H1 (cell line): ENCODE results near the gene C19orf47. TPM values are rescaled to one million over a fixed set of nuclear protein-coding genes. Genes with fewer than 3 reads are reported as not detected.

Experiments used
- CTCF ChIA-PET: fragments of 300-600 bp; sonication (Branson Sonifier 250); formaldehyde crosslinking; loops from one replicate; lab custom pipeline; 2021; ENCODE audit not compliant: partially characterized antibody; lab: Charles Lee
- POLR2A ChIA-PET: fragments of 300-600 bp; sonication (Branson Sonifier 250); formaldehyde crosslinking; loops from one replicate; lab custom pipeline; 2021; ENCODE audit warnings: inconsistent platforms; ENCODE audit not compliant: partially characterized antibody; lab: Charles Lee
- DNase-seq, 2 experiments: peaks; one replicate each; pipeline versions ENCODE4 v3.0.0 to v3.0.0-alpha.2; 2010 to 2022; ENCODE audit warnings: low spot score in 2 of 2, low read depth in 1 of 2, mixed read lengths in 1 of 2
- FAIRE-seq: peaks from 2 replicates; lab custom pipeline; 2011; peaks lifted over from hg19 to GRCh38; lab: Jason Lieb, UNC
- H2AFZ ChIP-seq: 2 replicates; pipeline ENCODE4 v1.8.1; 2012; ENCODE audit warnings: low read length, inconsistent platforms
- H2AK5ac ChIP-seq: 2 replicates; pipeline ENCODE4 v1.6.1; 2013; ENCODE audit warnings: low read depth, low read length
- H2BK120ac ChIP-seq: replicated peaks from 2 replicates; pipeline ENCODE3; 2013; ENCODE audit warnings: low read depth, low read length, inconsistent platforms
- H2BK12ac ChIP-seq: 2 replicates; pipeline ENCODE4 v1.6.1; 2013; ENCODE audit warnings: low read depth, low read length
- H2BK15ac ChIP-seq: 2 replicates; pipeline ENCODE4 v1.6.1; 2013; ENCODE audit warnings: low read length
- H2BK20ac ChIP-seq: 2 replicates; pipeline ENCODE4 v1.6.1; 2013; ENCODE audit warnings: low read length
- H2BK5ac ChIP-seq: 2 replicates; pipeline ENCODE4 v1.6.1; 2013; ENCODE audit warnings: low read depth, low read length
- H3K14ac ChIP-seq: 2 replicates; pipeline ENCODE4 v1.6.1; 2013; ENCODE audit warnings: inconsistent platforms; ENCODE audit not compliant: insufficient read length
- H3K18ac ChIP-seq: 2 replicates; pipeline ENCODE4 v1.6.1; 2013; ENCODE audit warnings: low read length; ENCODE audit errors: extremely low read depth
- H3K23ac ChIP-seq: 2 replicates; pipeline ENCODE4 v1.6.1; 2013; ENCODE audit warnings: inconsistent platforms; ENCODE audit not compliant: insufficient read length
- H3K23me2 ChIP-seq: 2 replicates; pipeline ENCODE4 v1.6.1; 2013; ENCODE audit warnings: low read depth, low read length
- H3K27ac ChIP-seq: 2 replicates; pipeline ENCODE4 v1.6.1; 2011; ENCODE audit warnings: low read depth, low read length, inconsistent platforms
- H3K27me3 ChIP-seq, 4 experiments: replicated peaks in 1 of 4; 1 replicate in 1 of 4; 2 replicates in 3 of 4; pipeline versions ENCODE4 v1.6.1 to v1.8.1; 2011 to 2013; ENCODE audit warnings: low read length in 3 of 4, mild to moderate bottlenecking in 3 of 4, inconsistent platforms in 2 of 4, mixed read lengths in 2 of 4, moderate library complexity in 1 of 4; ENCODE audit not compliant: control insufficient read depth in 3 of 4, insufficient read depth in 3 of 4; ENCODE audit errors: extremely low read depth in 1 of 4
- H3K36me3 ChIP-seq, 4 experiments: 2 replicates each; pipeline versions ENCODE4 v1.6.1 to v1.8.1; 2011 to 2013; ENCODE audit warnings: mild to moderate bottlenecking in 4 of 4, low read length in 3 of 4, moderate library complexity in 2 of 4, control low read depth in 1 of 4, inconsistent platforms in 1 of 4; ENCODE audit not compliant: insufficient read depth in 4 of 4, control insufficient read depth in 2 of 4
- H3K4ac ChIP-seq: replicated peaks from 2 replicates; pipeline ENCODE3; 2013; ENCODE audit warnings: low read length, low read depth, mixed read lengths, inconsistent platforms; ENCODE audit not compliant: insufficient read length
- H3K4me1 ChIP-seq, 4 experiments: replicated peaks in 1 of 4; 1 replicate in 1 of 4; 2 replicates in 3 of 4; pipeline versions ENCODE4 v1.6.1 to v1.8.1; 2011 to 2013; ENCODE audit warnings: low read length in 3 of 4, inconsistent platforms in 2 of 4, mixed read lengths in 1 of 4; ENCODE audit not compliant: insufficient read depth in 4 of 4, control insufficient read depth in 3 of 4
- H3K4me2 ChIP-seq, 2 experiments: 2 replicates each; pipeline versions ENCODE4 v1.6.1 to v1.8.1; 2011 to 2013; ENCODE audit warnings: low read depth in 2 of 2, low read length in 2 of 2, control low read depth in 1 of 2, inconsistent platforms in 1 of 2, mild to moderate bottlenecking in 1 of 2; ENCODE audit not compliant: insufficient read depth in 1 of 2
- H3K4me3 ChIP-seq, 4 experiments: fragments of 200-600, 300-600 bp in 1 of 4; sonication (generic), shearing (Covaris generic), sonication (Bioruptor Twin) in 1 of 4; 2 replicates each; pipeline versions ENCODE4 v1.5.1 to v1.8.1; 2011 to 2016; ENCODE audit warnings: low read length in 4 of 4, low read depth in 3 of 4, control low read depth in 2 of 4, inconsistent platforms in 2 of 4, mild to moderate bottlenecking in 2 of 4, mixed read lengths in 1 of 4, moderate library complexity in 1 of 4; ENCODE audit not compliant: insufficient read depth in 2 of 4; ENCODE audit errors: extremely low read depth in 1 of 4
- H3K56ac ChIP-seq: replicated peaks from 2 replicates; pipeline ENCODE3; 2013; ENCODE audit warnings: low read depth, mild to moderate bottlenecking, mixed read lengths, low read length, inconsistent platforms; ENCODE audit not compliant: insufficient read length
- H3K79me1 ChIP-seq: 2 replicates; pipeline ENCODE4 v1.6.1; 2013; ENCODE audit warnings: low read depth, low read length, control low read depth
- H3K79me2 ChIP-seq, 2 experiments: 2 replicates each; pipeline versions ENCODE4 v1.6.1 to v1.8.1; 2012 to 2013; ENCODE audit warnings: low read length in 2 of 2, mild to moderate bottlenecking in 2 of 2, inconsistent platforms in 1 of 2; ENCODE audit not compliant: insufficient read depth in 2 of 2, control insufficient read depth in 1 of 2
- H3K9ac ChIP-seq, 4 experiments: replicated peaks in 1 of 4; 1 replicate in 1 of 4; 2 replicates in 3 of 4; pipeline versions ENCODE4 v1.6.1 to v1.8.1; 2011 to 2013; ENCODE audit warnings: low read depth in 3 of 4, low read length in 3 of 4, control low read depth in 2 of 4, mild to moderate bottlenecking in 2 of 4, moderate library complexity in 2 of 4, inconsistent platforms in 1 of 4; ENCODE audit errors: extremely low read depth in 1 of 4
- H3K9me3 ChIP-seq, 2 experiments: 2 replicates each; pipeline versions ENCODE4 v1.6.1 to v1.8.1; 2012 to 2013; ENCODE audit warnings: mild to moderate bottlenecking in 2 of 2, moderate library complexity in 2 of 2, control low read depth in 1 of 2, inconsistent platforms in 1 of 2, low read depth in 1 of 2, low read length in 1 of 2, mixed read lengths in 1 of 2; ENCODE audit not compliant: insufficient read depth in 2 of 2
- H4K20me1 ChIP-seq, 2 experiments: replicated peaks in 1 of 2; 2 replicates each; pipeline versions ENCODE3 to v1.8.1; 2011 to 2013; ENCODE audit warnings: inconsistent platforms in 2 of 2, low read length in 2 of 2, mild to moderate bottlenecking in 1 of 2; ENCODE audit not compliant: insufficient read depth in 2 of 2, control insufficient read depth in 1 of 2
- H4K5ac ChIP-seq: 2 replicates; pipeline ENCODE4 v1.6.1; 2013; ENCODE audit warnings: low read length, low read depth, mixed read lengths, inconsistent platforms; ENCODE audit not compliant: insufficient read length
- H4K8ac ChIP-seq: 2 replicates; pipeline ENCODE4 v1.8.0; 2013; ENCODE audit warnings: mild to moderate bottlenecking, moderate library complexity, low read length, inconsistent platforms; ENCODE audit not compliant: insufficient read depth; ENCODE audit errors: extremely low read depth
- H4K91ac ChIP-seq: replicated peaks from 2 replicates; pipeline ENCODE3; 2013; ENCODE audit warnings: low read length, mixed read lengths, inconsistent platforms; ENCODE audit not compliant: insufficient read length
- BACH1 ChIP-seq: IDR thresholded peaks from 2 replicates; pipeline ENCODE4 v1.6.1; 2012; ENCODE audit warnings: low read length, improper control_type of control experiment
- CBX5 ChIP-seq: fragments of 300-800, 300-1000 bp; sonication (generic); IDR thresholded peaks from 2 replicates; pipeline ENCODE4 v1.7.1; 2016; ENCODE audit warnings: antibody characterized with exemption, low read length, low read depth
- CBX8 ChIP-seq: fragments of 300-800, 300-1000 bp; sonication (generic); IDR thresholded peaks from 2 replicates; pipeline ENCODE4 v1.7.1; 2016; ENCODE audit warnings: low read depth, low read length, borderline replicate concordance
- CREB1 ChIP-seq: IDR thresholded peaks from 2 replicates; pipeline ENCODE4 v1.6.1; 2012; ENCODE audit warnings: inconsistent platforms
- GTF2F1 ChIP-seq: IDR thresholded peaks from 2 replicates; pipeline ENCODE4 v1.6.1; 2012; ENCODE audit warnings: low read depth, low read length, improper control_type of control experiment, borderline replicate concordance
- JUND ChIP-seq: IDR thresholded peaks from 2 replicates; pipeline ENCODE4 v1.6.1; 2011; ENCODE audit warnings: mild to moderate bottlenecking, improper control_type of control experiment, low read length
- KDM1A ChIP-seq: fragments of 200-600, 300-600 bp; sonication (generic); IDR thresholded peaks from 2 replicates; pipeline ENCODE4 v1.7.1; 2016; ENCODE audit warnings: mild to moderate bottlenecking, low read length, borderline replicate concordance
- RFX5 ChIP-seq: IDR thresholded peaks from 2 replicates; pipeline ENCODE4 v1.6.1; 2011; ENCODE audit warnings: low read depth, low read length, improper control_type of control experiment, borderline replicate concordance
- TAF1 ChIP-seq: IDR thresholded peaks from 2 replicates; pipeline ENCODE4 v1.6.1; 2011; ENCODE audit warnings: mild to moderate bottlenecking, low read depth, low read length
- TEAD4 ChIP-seq: IDR thresholded peaks from 2 replicates; pipeline ENCODE4 v1.6.1; 2012; ENCODE audit warnings: low read depth, low read length, inconsistent platforms, mixed read lengths
- WGBS, 2 experiments: shearing (Covaris generic) in 1 of 2; methylation state at CpG; one replicate each; pipeline versions ENCODE4 v1.1.6 to v1.1.7; 2013 to 2015; ENCODE audit warnings: low lambda C conversion rate in 2 of 2, mixed read lengths in 2 of 2, inconsistent platforms in 1 of 2, low coverage in 1 of 2, missing lambda C conversion rate in 1 of 2; ENCODE audit not compliant: insufficient replicate concordance in 2 of 2, insufficient coverage in 1 of 2, insufficient read length in 1 of 2; ENCODE audit errors: extremely low coverage in 1 of 2, missing lambda C conversion rate in 1 of 2; 5-methylcytosine and 5-hydroxymethylcytosine counted together
- polyA plus RNA-seq, 7 experiments: library from polyadenylated mRNA; depleted of rRNA in 3 of 7; stranded (reverse) in 5 of 7; unstranded in 2 of 7; fragments of >200 nt in 5 of 7; fragments of 200-250 nt in 2 of 7; gene quantifications; 1 replicate in 5 of 7; 2 replicates in 1 of 7; 4 replicates in 1 of 7; pipeline versions ENCODE4 v1.2.1 to v1.2.3, GENCODE V29; 2011 to 2013; ENCODE audit warnings: missing spikeins in 2 of 7, mixed read lengths in 2 of 7
- total RNA-seq: library from RNA; stranded (reverse); fragmentation: NEBNext Ultra II Directional; extraction: Animal tissue kit (Norgen Biotek cat#: 25700); gene quantifications from 2 replicates; pipeline ENCODE4 v1.2.1, GENCODE V29; 2021

Gene C19orf47
- total and polyA plus RNA-seq, 2 of the 8 experiments (the other 6 are each of a cell fraction or from before 2014, with no cell fraction given), result 17.8 to 27.3 TPM

DNA sequence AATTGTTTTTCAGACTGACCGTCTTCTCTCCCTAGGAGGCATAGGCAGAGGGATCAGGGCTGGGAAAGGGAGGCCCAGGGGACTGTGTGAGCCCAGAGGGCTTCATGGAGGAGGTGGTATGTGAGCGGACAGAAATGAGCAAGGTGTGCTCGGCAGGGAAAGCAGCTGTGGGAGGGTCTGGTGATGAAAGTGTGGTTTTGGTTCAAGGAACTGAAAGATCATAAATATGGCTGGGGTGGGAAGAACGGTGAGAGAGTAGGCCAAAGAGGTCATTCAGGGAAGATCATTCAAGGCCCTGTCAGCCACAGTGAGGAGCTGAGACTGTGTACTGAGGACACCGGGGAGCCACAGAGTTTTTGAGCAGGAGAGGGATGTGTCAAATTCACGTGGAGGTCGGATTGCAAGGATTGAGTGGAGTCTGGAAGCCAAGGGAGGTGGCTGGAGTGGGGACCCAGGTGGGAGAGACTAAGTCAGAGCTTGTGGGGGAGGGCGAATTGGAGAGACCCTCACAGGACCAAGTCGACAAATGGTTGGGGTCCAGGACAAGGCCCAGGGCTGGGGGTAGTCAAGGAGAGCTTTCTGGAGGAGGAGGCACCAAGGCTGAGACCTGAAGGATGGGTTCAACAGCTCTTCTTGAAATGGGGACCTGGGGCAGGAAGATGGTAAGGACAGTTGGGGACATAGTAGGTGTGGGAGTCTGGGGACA, 7.9 kb upstream of the C19orf47 start:
- Histone ChIP-seq H3K9me3 (no peaks in the 10 kb centered on the region), H3K9ac (no peak overlapping the region), H4K91ac (no peak overlapping the region)
- 83% methylated on average over 9 of the region's 9 CpGs; no CpG with 5 or more reads in 1 of the 2 experiments for WGBS, 2 experiments
- TF ChIP-seq TAF1, result no peak
- no peak for TF ChIP-seq BACH1
- TF ChIP-seq JUND, result no peak
- TF ChIP-seq TEAD4, result no peak
- no peak for TF ChIP-seq GTF2F1
- TF ChIP-seq KDM1A, result no peak
- TF ChIP-seq RFX5, result no peak
- TF ChIP-seq CBX8, result no peak
- TF ChIP-seq CBX5, result no peak
- TF ChIP-seq CREB1, result no peak
- TF ChIP-seq, all 59 proteins: peak for 0
- H4K8ac ChIP-seq, result peak overlapping the region; percentile 28; the same call in 1 of the 2 replicates
- H3K4me2 ChIP-seq, result no peak overlapping the region
- CTCF ChIA-PET, result interaction anchor here (0.6 to 1.9 kb wide), 7 partner anchors 10 to 139 kb away, joined by 3 to 6 read pairs (median 4); no protein-coding TSS in a partner anchor
- H3K36me3 ChIP-seq, result no peaks in the 10 kb centered on the region
- H2BK5ac ChIP-seq, result no peak overlapping the region
- H3K79me1 ChIP-seq, result no peaks in the 10 kb centered on the region; the same call in 1 of the 2 replicates
- H3K14ac ChIP-seq, result no peak overlapping the region
- H4K20me1 ChIP-seq, result peaks cover 0 to 6% of the 10 kb centered on the region in 2 experiments
- H3K27ac ChIP-seq, result no peak overlapping the region
- no peak overlapping the region for H2BK15ac ChIP-seq
- H3K27me3 ChIP-seq, result no peaks in the 10 kb centered on the region
- no peak overlapping the region for H3K56ac ChIP-seq
- no peak overlapping the region for H2BK120ac ChIP-seq
- POLR2A ChIA-PET, result interaction anchor here (0.5 to 2.6 kb wide), 3 partner anchors 10 to 52 kb away, joined by 3 to 9 read pairs (median 3); no protein-coding TSS in a partner anchor
- H3K23ac ChIP-seq, result no peak overlapping the region
- no peak overlapping the region for H3K4me3 ChIP-seq
- FAIRE-seq (no peak), DNase-seq (no peak)
- 0 out of 2 replicates have a peak overlapping the region, but pooled peaks have one; percentile 24 for H2AK5ac ChIP-seq
- no peaks in the 10 kb centered on the region; a peak in 1 of 7 replicates for H3K4me1 ChIP-seq
- H3K18ac ChIP-seq, result no peak overlapping the region
- H4K5ac ChIP-seq, result no peak overlapping the region
- no peaks in the 10 kb centered on the region for H3K79me2 ChIP-seq
- H2AFZ ChIP-seq, result no peak overlapping the region
- H2BK20ac ChIP-seq, result no peak overlapping the region
- H3K23me2 ChIP-seq, result no peaks in the 10 kb centered on the region
- H3K4ac ChIP-seq, result no peak overlapping the region
- peak overlapping the region; percentile 50; the same call in 1 of the 2 replicates for H2BK12ac ChIP-seq
